GM18508 (cell line): ENCODE measurements around the gene AP1S1.

ENCODE experiments used
- ATAC-seq: cut with Tn5 transposase; IDR thresholded peaks from one replicate; pipeline ENCODE4 v1.9.1; 2021; ENCODE audit warnings: moderate number of reproducible peaks; ENCODE audit not compliant: insufficient read depth, unreplicated experiment

Gene AP1S1

GRCh38 chr7:101156277-101156676 lies 2.0 kb downstream of the AP1S1 start:
- ATAC-seq = no peak

DNA sequence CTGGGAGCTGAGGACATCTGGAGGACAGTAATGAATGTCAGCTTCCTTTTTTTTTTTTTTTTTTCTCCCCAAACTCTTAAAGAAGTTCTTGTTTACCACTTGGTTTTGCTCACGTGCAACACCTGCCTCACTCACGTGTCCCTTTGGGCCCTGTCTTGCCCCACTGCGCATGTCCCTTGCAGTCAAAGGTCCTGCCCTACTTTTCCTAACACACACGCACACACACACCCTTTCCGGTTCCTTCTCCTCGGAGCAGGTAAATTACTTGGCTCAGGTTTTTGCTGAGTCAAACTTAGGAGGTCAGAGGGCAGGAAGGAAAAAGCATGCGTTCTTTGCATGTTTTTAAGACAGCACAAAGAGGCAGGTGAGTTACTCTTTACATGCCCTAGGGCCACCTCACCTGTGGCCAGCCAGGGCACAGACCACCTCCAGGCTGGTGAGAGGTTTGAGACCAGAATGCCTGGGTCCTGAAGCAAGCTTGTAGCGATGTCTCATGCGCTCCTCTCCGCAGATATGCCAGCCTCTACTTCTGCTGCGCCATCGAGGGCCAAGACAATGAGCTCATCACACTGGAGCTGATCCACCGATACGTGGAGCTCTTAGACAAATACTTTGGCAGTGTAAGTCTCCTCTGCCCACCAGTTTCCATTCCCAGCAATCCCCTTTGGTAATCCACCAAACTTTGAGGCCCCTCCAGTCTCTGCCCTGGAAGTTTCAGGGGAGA lies 2.8 kb downstream of the AP1S1 start:
- ATAC-seq = no peak

DNA sequence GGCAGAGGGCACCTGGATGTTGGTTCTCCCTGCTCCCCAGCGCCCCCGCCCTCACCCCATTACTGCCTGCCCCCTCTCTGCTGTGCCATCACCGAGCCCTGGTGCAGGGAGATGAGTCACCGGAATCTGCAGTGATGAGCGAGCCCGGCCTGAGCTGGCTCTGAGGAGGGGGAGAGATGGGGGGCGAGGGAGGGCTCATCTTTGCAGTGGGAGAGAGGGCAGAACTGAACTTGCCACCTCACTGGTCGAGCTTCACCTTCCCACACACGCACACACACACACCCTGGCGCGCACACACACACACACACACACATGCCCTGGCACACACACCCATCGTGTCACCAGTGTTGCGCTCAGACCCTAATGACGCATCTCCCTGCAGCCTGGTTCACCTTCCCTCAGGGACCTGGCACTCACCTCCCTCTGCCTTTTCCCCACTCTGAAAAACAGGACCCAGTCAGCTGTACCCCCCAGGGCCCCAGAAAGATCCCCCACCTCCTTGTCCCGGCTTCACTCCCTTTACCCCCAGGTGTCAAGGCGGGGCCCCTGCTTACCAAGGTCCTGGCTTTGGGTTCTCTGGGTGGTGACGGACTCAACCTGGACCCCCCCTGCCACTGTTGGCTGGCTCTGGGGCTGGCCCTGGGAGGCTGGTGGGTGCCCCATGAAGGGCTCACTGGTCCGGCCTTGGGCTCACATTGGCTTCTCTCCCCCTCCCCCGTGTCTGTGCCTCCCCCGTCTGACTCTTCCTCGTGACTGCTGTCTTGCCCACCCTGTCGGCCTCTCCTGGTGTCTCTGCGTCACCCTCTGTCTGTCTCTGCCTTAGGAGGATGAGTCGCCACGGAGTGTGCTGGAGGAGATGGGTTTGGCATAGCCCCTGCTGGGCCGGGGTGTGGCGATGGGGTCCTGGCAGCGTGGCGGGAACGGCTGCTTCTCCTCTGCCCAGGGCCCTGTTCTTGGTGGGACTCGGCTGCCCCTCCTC lies 5.7 kb downstream of the AP1S1 start:
- ATAC-seq = no peak

DNA sequence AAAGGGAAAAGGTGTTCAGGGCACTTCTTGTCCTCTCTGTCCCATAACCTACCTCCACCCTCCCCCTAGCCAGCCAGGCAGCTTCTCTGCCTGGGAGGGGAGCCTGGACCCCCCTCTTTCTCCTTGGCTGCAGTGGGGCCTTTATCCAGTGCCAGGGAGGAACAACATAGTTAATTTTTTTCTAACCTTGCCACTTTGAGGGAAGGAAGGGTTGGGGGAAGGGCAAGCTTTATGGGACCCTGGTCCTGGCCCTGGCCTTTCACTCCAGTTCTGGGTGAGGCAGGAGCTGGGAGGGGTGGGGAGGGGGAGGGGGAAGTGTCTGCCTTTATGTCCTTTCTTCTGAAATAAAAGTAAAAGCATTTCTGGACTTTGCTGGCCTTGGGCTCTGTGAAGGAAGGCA lies 6.6 kb downstream of the AP1S1 start:
- no peak for ATAC-seq

GRCh38 chr7:101161692-101162471 lies 7.6 kb downstream of the AP1S1 start:
- ATAC-seq = no peak

DNA sequence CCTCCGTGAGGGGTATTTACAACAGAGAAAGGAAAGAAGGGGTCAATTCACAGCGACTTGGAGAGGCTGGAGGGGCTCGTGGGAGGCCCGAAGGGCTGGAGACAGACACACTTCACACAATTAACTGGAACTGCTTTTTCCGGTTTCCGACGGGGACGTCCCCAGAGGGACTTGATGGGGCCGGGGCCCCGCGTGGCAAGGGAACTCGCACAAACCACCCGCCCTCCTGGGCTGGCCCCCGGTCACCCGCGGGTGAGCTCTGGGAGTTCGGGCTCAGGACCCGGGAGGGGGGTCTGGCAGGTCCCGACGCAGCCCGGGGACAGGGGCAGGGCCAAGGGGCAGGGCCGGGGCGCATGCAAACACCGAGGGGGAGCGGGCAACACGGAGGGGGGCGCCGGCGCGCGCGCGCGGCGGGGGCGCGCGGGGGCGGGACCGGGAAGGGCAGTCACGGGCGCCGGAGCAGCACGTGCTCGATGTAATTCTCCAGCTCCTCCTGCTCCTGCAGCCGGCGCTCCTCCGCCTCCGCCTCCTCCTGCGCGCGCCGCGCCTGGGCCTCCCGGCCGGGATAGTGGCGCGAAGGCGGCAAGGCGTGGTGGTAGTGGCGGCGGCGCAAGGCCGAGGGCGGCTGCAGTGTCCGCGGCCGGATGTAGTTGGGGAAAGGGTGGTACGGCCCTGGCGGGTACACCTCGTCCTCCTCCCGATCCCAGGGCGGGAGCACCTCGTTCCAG lies 8.4 kb downstream of the AP1S1 start:
- ATAC-seq = no peak

GRCh38 chr7:101163279-101164070 lies 9.2 kb downstream of the AP1S1 start:
- no peak for ATAC-seq

DNA sequence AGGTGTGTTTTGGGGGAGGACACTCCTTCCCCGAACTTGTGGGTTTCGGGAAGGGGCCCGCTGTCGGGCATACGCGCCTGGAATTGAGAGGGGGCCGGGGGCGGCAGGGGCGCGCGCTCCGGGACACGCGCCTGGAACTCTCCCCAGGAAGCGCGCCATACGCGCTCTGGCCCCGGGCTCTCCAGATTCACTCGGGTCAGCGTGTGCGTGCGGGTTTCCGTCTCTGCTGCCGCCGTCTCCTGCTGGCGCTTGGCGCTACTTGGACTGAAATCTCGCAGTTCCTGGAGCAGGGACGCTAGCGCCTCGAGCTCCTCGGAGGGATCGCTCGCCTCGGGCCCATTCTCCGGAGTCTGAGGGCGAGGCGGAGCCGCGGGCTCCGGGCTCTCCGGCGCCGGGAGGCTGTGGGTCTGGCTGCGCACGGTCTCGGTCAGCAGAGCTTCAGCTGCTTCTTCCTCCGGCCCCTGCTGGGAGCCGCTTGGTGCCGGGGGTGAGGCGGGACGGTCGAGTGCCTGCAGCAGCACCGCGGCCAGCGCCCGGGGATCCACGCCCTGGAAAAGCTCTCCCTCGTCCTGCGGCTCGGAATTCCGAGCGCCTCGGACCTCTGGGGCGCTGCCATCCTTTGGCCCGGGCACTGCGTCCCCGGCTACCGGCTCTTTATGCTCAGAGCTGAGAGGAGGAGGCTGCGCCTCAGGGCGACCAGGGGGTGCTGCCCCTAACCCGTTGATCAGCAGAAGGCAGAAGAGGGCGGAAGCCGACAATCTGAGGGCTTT lies 10.0 kb downstream of the AP1S1 start:
- ATAC-seq = no peak

DNA sequence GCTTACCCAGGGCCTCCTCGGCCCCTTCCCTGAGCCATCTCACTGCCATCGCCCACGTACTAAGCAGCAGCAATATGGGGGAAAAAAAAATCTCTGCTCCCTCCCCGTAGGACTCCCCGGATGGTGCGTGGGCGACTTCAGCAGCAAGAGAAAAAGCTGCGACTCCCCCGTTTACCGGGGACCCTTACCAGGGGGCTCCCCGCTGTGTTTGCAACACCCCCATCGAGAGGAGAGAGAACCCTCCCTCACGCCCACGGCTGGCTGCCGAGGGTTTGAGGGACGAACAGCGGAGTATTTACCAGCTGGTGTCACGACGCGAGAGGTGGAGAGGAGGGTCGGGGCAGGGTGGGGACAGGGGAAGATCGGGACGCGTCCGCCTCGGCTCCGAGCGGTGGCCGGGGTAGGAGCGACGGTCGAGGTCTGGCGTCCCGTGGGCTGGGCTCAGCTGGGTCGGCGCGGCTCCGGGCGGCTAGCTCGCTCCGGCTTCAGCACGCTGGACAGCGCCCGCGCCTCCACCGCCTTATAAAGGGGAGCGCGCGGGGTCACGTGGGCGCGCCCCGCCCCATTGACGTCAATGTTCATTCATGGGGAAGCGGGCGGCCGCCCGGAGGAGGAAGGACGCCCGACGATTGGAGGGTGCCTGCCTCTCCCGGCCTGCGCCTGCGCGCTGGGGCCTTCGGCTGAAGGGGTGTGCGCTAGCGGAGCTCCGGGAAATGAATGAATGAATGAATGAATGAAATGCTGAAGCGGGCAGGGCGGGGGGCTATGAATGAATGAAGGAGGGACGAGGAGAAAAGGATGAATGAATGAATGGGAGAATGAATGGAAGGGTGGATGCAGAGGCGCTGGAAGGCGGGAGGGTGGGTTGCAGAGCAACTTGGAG lies 11.0 kb downstream of the AP1S1 start, which contains the start of gene VGF:
VGF (minus strand) TSS at position 495 of the 883 bp plus-strand sequence. CDS start 726 bp downstream, outside the sequence.
- ATAC-seq = no peak

- no peak for ATAC-seq
These were observed 11.8 kb downstream of the AP1S1 start for GRCh38 chr7:101165958-101166647.

GRCh38 chr7:101166648-101166908 lies 12.3 kb downstream of the AP1S1 start:
- no peak for ATAC-seq

GRCh38 chr7:101166909-101167644 lies 12.8 kb downstream of the AP1S1 start:
- ATAC-seq = no peak

GRCh38 chr7:101167645-101168411 lies 13.6 kb downstream of the AP1S1 start:
- ATAC-seq = no peak

- ATAC-seq = no peak
These were observed 14.3 kb downstream of the AP1S1 start for GRCh38 chr7:101168412-101169049.

DNA sequence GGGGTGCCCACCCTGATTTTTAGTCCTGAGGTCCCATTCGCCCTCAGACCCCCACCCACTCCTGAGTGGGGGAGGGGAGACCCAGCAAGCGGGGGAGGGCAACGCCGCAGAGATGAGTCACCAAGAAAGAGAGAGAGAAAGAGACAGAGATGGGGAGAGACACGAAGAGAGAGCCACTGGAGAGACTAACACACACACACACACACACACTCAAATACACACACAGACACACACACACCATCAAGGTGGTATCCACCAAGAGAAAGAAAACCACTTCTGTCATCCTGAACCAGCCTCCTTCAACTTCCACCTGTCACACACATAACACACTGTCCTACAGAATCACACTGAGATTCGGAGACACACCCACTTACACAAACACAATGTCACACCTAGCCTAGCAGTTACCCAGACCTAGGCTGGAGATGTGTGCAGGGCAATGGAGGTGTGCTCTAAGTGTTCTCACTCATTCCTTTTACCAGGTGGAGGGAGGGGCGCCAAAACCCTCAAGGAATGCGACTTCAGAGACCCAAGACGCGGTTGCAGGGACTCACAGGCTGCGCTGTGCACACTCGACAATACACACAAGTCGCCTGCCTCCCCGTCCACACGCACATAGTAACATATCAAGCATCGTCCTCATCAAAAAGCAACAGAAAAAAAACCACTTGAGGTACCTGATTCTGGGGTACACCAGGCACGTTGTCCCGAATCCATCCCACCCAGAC lies 15.0 kb downstream of the AP1S1 start:
- ATAC-seq = no peak
